Prostate gland (tissue), 2 donors: ENCODE measurements around the gene RAB42.
"Not testable (repeated sequence)": the region's sequence is repeated elsewhere in the genome, so short reads cannot be mapped to it uniquely, and the experiment has no call there.

Experiments used
- CTCF ChIP-seq, 4 experiments: fragments of 200-600 bp in 2 of 4; fragments of 450-650 bp in 2 of 4; sonication (generic) in 2 of 4; IDR thresholded peaks; 1 replicate in 3 of 4; 2 replicates in 1 of 4; pipeline ENCODE4 v1.5.1; 2016 to 2019; ENCODE audit warnings: antibody characterized with exemption in 4 of 4, mild to moderate bottlenecking in 2 of 4, moderate library complexity in 2 of 4
- POLR2AphosphoS5 ChIP-seq: sonication (generic); formaldehyde crosslinking; IDR thresholded peaks from one replicate; pipeline ENCODE4 v1.6.1; 2017; ENCODE audit warnings: antibody characterized with exemption

- TF ChIP-seq CTCF (IDR thresholded peaks at IDR 0.05); POLR2AphosphoS5: not testable (repeated sequence)
Measured at GRCh38 chr1:28596276-28596675, 4.2 kb downstream of the RAB42 start.
